ENCODE results near the gene COMMD4.
"Not testable (repeated sequence)": the region's sequence is repeated elsewhere in the genome, so short reads cannot be mapped to it uniquely, and the experiment has no call there.

COMMD4 gene

DNA sequence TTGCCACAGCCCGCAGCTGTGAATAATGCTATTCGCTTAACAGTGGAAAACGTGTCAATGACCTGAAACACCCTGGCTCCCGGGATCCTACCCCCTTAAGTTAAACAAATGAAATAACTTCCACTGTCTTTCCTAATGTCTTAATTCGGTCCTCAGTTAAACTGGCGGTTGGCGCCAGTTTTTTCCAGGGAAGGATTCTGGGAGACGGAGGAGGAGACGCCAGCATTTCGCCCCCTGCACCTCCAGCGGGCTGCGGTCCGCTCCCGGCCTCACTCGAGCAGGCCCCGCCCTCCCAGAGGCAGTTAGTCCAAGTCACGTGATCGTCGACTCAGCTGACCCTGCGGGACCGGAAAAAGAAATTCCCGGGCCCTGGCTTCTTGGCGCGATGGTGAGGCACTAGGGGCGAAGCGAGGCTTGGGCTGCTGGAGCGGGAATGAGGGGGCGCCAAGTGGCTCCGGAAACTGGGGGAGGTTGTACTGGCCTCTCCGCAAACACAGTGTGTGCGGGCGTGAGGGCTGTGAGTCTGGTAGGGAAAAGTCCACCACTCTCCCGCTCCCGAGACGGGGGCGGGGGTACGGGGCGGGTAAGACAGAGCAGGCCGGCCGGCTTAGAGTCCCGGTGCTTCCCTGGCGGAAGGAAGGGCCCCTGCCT, at the start of gene COMMD4:
Gene COMMD4 (plus strand): TSS at position 359 of the 651 bp plus-strand sequence. CDS start 27 bp downstream, at position 386.
- peak; percentile 81 for DNase-seq (ENCODE audit: low read depth)

DNA sequence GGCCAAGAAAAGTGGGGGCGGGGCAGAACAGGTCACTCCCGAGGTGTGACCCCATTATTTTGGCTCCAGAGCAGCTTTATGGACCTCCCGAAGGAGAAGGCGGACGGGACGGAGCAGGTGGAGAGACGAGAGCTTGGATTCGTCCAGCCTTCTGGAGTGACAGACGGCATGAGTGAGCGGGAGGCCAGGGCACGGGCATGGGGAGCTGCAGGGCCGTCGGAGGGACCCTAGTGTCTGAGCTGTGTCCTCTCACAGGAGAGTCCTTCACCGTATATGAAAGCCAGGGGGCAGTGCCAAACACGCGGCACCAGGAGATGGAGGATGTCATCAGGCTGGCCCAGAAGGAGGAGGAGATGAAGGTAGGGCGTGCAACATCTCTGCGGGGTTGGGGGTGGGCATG, 42.2 kb upstream of the COMMD4 start:
- DNase-seq (ENCODE audit: low read depth) = not testable (repeated sequence)

DNA sequence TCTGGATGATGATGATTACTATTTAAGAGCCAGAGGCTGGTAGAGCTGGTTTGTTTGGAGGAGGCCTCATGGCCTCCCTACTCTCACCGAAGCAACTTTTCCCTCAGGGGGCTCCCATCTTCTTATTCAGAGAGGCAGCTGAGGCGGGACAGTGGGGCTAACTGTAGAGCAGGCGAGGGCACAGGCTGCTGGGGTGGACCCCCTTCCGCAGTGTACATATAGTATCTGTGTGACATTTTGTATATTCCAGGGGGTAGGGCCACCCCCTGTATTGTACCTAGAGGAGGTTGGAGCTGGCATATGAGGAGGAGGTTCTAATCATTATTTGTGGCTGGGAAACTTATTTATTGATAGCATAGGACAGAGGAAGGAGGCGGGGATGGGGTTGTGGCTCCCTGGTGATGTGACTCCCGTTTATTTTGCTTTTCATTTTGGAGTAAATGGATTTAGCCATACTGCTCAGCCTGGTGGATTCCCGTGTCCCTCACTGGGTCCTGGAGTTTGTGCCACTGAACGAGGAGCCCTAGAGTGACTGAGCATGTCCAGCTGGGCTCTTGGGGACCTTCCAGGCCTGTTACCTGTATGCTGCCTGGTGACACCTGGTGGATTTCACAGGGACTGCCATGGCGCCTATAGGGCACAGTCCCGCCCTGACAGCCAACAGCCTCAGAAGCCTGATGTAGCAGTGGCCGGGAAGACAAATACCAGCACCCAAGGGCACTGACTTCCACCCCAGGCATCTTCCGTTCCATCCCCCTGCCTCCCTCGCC, 37.1 kb upstream of the COMMD4 start:
- not testable (repeated sequence) for DNase-seq (ENCODE audit: low read depth)

DNA sequence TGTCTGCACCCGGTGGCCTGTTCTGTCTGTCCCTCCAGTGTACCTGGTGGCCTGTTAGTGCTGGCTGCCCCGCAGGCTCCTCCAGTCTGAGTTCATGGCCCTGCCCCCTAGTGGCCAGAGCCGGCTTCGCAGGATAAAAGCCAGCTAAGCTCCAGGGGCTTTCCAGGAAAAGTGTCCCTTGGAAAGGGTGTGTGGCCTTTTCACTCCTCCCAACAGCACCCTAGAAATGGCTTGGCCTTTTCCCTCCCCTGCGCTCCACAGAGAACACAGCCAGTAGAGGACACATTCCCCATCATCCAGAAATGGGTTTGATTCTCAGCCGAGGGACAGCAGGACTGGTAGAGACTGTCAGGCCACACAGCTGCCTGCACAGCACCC, 36.6 kb upstream of the COMMD4 start:
- DNase-seq (ENCODE audit: low read depth) = not testable (repeated sequence)

DNA sequence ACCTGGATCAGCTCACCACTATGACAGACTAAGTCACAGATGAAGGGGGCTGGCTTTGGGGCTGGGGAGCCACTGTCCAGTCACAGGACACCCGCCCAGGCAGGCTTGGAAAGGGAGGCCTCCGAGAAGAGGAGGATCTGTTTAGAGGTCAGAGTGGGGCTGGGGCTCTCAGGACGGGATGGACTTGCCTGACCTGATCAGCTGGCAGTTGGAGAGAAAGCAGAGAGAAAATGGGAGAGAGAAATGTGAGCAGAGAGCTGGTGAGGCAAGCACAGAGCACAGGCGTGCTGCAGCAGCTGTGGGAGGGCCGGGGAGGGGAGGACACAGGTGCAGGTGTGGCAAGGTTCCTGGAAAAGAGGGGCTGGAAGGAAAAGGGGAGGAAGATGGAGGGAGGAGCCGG, 35.8 kb upstream of the COMMD4 start:
- DNase-seq (ENCODE audit: low read depth) = not testable (repeated sequence)

DNA sequence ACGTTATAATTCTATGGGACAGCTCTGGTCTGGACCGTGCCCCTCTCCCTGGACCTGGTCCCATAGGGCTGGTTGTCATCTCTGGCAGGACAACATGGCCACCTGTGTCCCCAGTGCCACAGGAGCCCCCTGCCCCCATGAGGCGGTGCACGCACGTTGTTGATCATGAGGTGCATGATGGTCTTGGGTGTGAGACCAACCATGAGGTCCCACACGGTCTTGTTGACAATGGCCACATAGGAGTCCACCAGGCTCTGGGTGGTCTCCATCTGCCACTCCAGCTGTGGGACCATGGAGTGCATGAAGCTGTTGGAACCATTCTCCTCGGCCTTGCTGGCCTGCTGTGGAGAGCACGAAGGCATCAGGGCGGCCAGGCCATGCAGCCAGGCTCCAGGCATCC, 33.5 kb upstream of the COMMD4 start:
- DNase-seq (ENCODE audit: low read depth) = no peak

DNA sequence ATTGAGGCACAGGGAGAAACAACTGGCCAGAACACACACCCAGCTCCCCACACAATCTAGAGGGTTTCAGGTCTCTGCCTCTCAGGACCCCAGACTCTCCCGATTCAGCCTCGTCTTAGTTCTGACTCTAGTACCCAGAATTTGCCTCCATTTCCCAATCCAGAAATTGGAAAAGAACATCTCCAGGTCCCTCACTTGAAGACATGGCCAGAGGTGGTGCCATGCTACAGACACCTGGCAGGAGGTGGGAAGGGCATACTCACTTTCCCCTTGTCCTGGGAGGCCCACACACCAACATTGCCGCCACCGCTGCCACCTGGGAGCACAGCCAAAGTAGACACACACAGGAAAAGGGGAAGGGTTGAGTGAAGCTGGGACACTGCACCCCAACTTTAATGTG, 33.1 kb upstream of the COMMD4 start:
- not testable (repeated sequence) for DNase-seq (ENCODE audit: low read depth)

DNA sequence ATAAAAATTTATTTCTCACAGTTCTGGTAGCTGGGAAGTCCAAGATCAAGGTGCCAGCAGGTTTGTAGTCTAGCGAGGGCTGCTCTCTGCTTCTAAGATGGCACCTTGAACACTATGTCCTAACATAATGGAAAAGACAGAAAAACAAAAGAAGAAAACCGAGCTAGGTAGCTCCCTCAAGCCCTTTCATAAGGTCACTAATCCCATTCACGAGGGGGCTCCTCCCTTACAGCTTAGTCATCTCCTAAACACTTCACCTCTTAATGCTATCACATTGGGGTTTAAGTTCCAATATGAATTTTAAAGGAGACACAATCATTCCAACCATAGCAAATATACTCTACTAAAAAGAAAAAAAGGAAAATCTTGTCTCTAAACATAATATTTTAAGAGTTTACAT, 29.7 kb upstream of the COMMD4 start:
- DNase-seq (ENCODE audit: low read depth) = no peak

DNA sequence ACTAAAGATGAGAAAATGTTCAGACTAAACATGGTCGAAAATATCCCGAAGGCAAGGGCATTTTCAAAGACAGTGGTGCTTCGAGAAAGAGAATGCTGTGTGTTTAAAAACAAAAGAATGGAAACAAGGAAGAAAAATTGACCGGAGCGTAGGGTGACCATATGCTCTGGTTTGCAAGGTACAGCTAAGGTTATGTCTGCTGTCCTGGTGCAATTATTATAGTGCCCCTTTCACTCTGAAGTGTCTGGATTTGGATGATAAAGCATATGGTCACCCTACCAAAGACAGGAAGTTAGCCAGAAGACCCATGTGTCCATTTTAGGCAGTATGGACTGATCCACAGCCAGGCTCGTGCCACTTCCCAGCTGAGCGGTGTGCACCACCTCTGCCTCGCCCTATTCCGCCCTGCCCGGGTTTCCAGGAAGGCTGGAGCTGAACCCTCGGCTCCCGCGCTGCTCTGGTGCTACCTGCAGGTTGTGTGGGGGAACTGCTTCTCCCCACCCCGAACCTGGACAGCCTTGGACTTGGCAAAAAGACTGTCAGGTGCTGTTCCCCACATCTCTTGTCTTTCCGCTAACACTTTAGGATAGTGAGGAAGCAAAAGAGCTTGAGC, 28.0 kb upstream of the COMMD4 start:
- no peak for DNase-seq (ENCODE audit: low read depth)

DNA sequence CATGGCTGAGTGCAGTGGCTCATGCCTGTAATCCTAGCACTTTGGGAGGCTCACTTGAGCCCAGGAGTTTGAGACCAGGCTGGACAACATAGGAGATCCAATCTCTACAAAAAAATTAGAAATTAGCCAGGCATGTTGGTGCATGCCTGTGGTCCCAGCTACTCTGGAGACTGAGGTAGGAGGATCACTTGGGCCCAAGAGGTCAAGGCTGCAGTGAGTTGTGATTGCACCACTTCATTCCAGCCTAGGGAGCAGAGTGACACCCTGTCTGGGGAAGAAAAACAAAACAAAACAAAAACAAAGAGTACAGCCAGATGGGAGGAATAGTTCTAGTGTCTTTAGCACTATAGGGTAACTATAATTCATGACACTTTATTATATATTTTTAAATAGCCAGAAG, 26.2 kb upstream of the COMMD4 start:
- no peak for DNase-seq (ENCODE audit: low read depth)

DNA sequence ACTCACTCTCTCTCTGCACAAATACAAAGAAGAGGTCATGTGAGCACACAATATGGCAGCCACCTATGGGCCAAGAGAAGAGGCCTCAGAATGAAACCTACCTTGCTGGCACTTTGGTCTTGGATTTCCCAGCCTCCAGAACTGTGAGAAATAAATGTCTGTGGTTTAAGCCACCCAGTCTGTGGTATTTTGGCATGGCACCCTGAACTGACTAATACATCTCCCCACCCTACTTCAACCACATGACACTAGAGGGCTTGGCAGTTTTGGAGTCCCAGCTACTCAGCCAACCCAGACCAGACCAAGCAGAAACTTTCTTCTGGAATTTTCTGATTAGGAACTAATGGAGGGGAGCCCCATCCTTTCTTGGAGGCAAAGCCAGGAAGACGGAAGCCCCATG, 23.3 kb upstream of the COMMD4 start:
- DNase-seq (ENCODE audit: low read depth) = not testable (repeated sequence)

DNA sequence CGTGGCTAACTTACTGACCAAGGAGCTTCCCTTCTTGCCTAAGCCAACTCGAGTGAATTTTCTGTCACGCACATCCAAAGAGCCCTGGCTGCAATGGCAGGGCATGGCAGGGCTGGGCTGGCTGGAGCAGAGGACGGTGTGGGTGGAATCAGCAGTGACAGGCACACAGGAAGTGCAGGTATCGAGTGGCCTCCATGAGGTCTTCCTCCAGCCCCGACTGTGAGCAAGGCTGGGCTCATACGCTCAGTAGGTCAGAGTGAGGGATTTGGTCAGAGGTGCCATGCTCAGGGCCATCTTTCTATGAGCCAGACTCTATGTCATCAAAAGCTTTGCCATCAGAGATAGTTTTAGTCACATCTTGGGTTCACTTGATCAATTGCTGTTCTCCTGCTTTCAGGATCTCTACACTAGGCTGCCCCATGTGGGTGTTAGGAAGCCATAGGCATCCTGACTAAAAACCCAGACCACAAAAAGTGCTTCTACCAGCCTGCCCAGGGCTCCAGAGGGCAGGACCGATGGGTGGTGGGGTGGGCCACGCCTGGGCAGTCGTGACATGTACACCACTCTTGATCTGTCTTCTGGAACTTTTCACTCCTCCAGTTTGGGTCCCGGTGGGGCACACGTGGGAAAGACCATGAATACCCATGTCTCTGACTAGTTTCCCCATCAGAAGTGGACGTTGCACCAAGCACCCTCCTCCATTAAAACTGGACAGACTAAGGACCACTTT, 22.6 kb upstream of the COMMD4 start:
- no peak for DNase-seq (ENCODE audit: low read depth)

DNA sequence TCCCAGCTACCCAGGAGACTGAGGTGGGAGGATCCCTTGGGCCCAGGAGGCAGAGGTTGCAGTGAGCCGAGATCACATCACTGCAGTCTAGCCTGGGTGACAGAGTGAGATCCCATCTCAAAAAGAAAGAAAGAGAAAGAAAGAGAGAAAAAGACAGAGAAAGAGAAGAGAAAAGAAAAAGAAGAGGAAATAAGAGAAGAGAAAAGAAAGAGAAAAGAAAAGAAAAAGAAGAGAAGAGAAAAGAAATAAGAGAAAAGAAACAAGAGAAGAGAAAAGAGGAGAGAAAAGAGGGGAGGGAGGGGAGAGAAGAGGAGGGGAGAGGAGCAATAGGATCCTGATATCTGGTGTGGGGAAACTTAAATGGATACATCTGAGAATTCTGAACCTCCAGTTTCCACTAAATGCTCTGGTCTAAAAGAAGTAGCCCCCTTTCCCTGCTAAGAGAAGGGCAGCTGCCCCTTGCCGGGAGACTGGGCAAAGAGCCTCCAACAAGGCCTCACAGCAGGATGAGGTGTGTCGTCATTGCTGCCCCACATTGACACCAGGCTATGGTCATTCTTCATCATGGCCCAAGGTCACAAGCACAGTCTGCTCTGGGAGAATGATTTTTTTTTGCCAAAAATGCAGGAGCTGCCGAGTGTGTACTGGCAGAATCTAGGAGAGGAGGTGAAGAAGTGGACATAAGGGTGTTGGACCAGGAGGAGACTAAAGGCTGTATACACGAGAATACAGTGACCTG, 21.1 kb upstream of the COMMD4 start:
- no peak for DNase-seq (ENCODE audit: low read depth)

DNA sequence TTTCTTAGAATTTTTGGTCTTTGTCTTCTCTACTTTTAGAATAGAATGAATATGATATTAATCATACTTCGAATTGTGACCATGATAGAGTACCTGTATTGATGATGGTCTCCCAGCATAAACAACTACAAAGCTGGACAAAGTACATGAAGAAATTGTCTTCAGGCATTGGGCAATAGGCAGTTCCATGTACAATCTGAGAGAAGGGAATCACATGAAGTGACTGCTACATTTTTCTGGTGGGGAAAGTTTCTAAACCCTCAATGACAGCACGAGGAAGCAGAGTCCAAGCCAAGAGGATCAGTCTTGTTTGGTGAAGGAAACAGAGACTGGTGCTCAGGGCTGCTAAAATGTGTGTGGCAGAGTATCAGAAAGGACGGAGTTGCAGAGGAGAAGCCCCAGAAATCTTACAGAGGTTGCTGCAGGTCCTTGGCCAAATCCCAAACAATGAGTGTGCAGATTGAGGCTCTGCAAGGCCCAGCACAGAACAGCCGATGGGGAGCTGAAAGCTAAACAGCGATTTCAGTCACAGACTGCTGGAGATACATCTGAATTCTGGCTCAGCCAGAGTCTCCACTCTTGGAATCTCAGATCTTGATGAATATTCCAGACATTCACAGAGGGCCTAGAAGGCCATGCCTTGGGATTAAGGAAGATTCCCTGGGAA, 16.5 kb upstream of the COMMD4 start:
- DNase-seq (ENCODE audit: low read depth) = not testable (repeated sequence)

DNA sequence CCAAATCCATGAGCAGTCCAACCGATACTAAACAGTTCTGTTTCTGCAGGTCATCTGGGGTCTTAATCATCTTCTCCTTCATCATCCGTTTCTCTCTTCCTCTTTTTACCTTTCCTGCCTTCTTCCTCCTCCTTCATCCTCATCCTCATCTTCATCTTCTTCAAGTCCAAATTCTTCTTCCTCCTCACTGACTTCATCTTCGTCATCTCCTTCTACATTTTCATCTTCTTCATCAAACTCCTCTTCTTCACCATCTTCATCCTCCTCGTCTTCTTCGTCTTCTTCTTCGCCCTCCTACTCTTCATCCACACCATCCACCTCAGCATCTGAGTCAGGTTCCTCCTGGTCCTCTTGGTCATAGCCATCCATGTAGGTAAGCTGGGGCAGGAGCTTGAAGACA, 14.2 kb upstream of the COMMD4 start:
- no peak for DNase-seq (ENCODE audit: low read depth)

DNA sequence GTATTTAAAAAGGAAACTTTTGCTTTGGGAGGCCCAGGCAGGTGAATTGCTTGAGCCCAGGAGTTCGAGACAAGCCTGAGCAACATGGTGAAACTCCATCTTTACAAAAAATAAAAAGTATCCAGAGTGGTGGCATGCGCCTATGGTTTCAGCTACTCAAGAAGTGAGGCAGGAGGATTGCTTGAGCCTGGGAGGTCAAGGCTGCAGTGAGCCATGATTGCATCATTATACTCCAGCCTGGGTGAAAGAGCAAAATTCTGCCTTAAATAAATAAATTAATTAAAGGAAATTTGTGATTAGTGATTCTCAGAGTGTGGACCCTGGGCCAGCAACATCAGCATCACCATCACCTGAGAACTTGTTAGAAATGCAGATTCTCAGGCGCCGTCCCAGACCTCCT, 9.9 kb upstream of the COMMD4 start:
- DNase-seq (ENCODE audit: low read depth) = no peak

DNA sequence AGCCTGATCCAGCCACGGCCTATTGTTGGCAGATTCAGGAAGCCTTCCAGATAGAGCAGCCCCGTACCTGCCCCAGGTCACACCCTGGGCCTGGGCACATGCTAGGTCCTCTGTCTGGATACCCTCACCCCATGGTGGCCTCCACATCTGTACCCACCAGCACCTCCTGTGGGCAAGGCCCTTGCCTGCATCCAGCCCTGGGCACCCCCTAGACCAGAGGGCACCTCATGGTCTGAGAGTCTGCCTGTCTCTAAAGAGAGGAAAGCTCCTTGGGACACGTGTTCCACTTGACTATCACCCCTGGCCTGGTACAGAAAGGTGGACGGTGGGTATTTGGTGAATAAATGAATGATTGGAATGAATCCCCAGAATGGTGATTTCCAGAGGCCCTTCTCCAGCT, 8.9 kb upstream of the COMMD4 start:
- DNase-seq (ENCODE audit: low read depth) = no peak

DNA sequence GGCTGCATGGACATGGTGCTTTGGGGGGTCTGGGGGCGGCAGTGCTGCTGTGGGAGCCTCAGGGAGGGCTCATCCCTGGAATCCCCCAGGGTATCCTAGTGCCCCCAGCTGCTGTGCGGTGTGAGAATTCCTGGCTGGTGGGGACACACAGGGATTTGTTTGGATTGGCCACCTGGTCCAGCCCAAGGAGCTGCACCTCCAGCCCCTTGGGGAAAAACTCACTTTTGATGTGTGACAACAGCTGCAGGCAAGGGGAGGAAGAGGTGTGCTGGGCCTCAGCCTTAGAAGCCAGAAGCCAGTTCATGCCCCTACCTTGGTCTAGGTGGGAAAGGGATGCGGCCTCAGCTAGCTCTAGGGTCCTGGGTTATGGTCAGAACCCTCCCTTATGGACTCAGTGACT, 8.4 kb upstream of the COMMD4 start:
- no peak for DNase-seq (ENCODE audit: low read depth)

DNA sequence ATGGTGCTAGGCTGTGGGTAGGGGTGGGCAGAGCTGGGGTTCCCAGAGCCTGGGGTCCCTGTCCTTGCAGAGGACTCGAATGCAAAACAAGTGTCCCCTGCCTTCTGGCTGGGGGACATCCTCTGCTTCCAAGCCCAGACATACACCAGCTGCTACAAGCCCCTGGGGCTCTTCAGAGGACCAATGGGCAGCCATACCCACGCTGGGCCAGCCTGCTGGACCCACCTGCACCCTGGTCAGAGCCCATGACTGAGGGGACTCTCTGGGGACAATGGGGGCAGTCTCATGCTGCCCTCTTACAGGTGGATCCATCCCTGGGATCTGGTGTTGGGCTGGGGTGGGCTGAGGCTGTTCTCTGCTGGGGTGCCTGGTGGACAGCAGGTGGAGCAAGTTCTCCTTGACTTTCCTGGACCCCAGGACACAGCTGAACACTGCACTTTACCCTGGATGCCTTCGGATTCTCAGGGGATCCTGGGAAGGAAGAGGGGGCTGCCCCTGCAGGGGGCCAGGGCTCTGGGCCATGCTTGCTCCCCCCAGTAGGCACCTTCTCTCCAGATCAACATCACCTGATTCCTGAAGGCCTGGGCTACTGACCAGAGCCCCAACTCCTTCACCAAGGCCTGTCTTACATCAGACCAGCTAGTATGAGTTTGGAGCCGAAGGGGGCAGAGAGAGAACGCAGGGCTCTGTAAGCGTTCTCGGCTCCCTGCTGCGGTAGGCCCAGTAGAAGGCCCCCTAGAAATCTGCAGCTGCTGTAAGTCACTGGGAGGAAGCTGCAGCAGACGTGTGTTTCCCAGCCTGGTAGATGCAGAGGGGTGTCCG, 7.2 kb upstream of the COMMD4 start:
- DNase-seq (ENCODE audit: low read depth) = no peak

DNA sequence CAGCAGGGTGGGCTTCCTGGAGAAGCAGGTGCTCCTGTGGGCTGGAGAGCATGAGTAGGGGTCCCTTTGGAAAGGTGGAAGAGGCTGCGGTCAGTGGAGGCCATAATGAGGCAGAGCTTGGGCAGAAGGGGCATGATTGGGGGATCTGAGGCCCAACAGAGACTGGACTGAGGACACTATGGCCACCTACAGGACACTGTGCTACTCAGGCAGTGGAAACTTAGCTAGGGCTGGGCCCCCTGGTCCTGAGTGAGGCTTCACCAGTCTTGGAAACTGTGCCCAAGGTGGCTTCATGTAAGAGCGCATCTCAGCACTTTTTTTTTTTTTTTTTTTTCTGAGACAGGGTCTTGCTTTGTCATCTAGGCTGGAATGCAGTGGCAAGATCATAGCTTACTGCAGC, 6.3 kb upstream of the COMMD4 start:
- DNase-seq (ENCODE audit: low read depth) = no peak

DNA sequence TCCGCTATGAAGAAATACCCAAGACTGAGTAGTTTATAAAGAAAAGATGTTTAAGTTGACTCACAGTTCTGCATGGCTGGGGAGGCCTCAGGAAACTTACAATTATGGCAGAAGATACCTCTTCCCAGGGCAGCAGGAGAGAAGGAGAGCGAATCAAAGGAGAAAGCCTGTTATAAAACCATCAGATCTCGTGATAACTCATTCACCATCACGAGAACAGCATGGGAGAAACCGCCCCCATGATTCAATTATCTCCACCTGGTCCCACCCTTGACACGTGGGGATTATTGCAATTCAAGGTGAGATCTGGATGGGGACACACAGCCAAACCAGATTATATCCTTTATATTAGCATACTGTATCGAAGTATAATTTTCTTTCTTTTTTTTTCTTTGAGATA, 3.8 kb upstream of the COMMD4 start:
- not testable (repeated sequence) for DNase-seq (ENCODE audit: low read depth)

Measured in non-pigmented ciliary epithelial cell (primary cell).